GM18507 (cell line): Measurements from ENCODE around the gene FKBP11.
A peak's percentile ranks its signal among the peaks of the same experiment; 100 is the strongest.

Source experiments
- DNase-seq: peaks from one replicate; pipeline ENCODE4 v3.0.0; 2011; ENCODE audit warnings: low read depth; ENCODE audit not compliant: insufficient read length; ENCODE audit errors: extremely low spot score
- FAIRE-seq: peaks from 2 replicates; lab custom pipeline; 2011; peaks lifted over from hg19 to GRCh38; lab: Jason Lieb, UNC

The FKBP11 gene

DNA sequence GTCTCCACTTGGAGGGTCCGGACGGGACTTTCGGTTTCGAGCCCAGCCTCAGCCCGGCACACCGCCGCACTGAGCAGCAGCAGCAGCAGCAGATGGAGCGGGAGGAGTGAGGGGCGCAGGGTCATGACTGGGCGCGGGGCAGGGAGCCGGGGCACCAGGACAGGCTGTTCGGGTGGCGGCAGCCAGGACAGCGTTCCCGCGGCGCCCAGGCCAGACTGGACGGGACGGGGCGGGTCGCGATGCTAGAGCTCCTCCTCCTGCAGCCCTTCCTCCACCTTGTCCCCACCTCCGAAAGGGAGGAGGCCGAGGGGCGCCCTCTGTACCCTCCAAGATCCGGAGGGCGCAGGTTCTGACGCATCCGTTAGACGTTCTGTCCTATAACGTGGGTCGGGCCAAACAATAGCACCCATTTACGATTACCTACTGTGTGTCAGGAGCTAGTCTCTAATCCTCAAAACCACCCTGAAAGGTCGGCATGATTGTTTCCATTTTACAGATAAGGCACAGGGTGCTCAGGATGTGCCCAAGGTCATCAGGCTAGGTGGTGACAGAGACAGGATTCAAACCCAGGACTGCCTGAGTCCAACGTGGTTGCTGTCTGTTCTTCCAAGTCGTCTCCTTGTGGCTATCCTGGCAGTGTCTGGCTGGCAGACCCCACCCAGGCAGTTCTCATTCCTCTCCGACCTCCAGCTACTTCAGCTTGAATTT is at the start of gene FKBP11:
Gene FKBP11, minus strand, starts transcription at position 189 of the 708 bp plus-strand sequence. Its CDS starts 64 bp downstream, at position 125.
- FAIRE-seq, result peak; percentile 73
- DNase-seq, result peak; percentile 65

DNA sequence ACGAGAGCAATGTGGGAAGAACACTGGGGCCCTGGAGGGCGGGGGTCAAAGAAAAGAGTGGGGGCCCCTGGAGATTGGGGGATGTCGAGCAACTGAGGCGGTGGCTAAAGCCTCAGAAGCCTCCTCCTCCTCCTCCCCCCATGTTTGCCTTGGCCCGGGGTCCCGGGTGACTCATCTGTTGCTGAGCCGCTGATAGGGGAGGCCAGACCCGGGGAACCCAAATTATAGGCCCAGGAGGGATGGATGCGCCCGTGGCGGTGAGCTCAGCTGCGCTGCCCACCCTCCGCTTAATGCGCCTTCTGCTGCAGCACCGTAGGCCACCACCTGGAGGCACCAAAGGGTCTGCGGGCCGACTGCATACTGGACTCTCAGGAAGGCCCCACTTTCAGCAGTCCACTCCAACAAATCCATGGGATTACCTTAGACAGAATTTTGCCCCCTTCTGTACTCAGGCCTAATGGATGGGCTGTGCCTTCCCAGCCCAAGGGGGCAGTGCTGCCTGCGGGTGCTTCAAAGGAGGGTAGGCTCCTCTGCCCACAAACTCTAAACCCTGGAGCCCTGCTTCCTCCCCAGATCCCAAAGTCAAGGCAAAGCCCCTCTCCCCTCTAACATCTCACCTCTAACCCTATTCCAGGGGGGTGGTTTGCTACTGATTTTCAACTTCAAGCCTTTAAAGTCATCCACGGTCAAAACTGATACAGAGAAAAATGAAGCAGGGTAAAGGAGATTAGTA is 48.8 kb upstream of the FKBP11 start:
- DNase-seq (no peak), FAIRE-seq (peak; percentile 5)

DNA sequence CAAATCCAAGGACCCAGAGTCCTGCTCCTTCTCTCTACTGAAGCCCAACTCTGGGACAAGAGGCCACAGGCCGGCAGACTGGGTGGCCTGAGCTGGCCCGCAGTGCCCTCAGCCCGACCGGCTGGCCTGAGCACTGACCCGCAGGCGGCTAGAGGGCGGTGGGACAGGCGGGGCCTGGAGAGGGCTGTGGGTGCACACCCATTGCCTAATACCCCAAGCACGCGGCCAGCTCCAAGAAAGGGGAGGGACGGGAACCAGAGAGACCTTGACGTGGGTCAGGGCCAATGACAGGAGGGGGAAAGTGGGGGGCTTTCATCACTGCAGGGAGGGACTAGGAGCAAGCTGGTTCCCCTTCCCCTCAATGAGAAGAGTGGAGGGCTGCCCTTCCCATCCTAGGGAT is 48.2 kb upstream of the FKBP11 start:
- DNase-seq, result no peak
- no peak for FAIRE-seq

DNA sequence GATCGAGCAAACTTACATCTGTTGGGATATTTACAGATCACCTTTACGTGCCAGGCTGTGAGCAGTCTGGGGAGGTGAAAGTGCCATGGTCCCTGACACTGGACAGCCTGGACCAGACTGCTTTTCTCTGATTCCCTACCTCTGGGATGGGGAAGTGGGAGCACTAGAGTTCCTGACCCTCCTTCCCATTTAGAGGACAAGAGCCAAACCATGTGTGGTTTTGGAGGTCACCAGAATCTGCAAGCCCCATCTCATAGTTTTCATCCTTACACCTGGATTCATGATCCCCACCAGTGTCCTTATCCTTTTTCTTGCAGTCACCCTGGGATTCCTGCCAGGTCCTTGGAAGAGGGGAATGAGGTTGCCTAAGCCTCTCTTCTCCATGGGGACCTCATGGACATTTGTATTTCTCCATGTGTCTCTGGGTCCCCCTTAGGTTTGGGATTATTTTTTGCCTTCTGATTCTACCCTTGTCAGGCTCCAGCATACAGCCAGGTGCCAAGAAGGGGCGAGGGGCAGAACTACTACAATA is 47.7 kb upstream of the FKBP11 start:
- DNase-seq (no peak), FAIRE-seq (no peak)

DNA sequence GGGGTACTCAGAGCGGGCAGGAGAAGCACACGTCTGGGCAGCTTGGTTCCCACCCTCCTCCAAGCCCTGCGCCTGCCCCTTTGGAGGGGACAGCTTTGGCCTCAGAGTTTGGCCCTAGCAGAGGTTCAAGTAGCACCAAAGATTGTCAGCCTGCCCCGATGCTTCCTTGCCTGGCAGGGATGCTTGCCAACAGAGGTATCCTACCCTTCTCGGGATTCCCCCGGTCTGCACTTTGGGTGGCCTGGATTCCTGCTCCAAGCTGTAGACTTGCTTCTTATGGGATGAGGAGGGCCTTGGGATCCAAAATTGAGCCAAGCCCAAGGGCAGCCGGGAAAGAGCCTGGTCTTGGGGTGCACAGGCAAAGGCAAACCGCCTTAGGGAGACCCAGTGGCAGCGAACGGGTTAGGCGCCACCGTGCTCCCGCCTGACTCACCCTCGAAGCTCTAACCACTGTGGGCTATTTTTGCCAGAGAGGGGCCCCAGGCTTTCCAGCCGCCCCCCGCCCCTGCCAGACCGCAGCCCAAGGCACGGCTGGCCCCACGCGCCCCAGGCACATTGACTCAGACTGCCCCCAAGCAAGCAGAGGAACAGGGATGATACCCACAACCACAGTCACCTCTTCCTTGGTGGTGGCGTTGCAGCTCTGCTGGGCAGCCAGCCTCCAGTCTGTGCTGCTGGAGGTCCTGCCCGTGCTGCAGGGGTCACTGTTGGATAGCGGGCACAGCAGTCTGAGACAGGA is 47.1 kb upstream of the FKBP11 start:
- FAIRE-seq, result no peak
- no peak for DNase-seq

DNA sequence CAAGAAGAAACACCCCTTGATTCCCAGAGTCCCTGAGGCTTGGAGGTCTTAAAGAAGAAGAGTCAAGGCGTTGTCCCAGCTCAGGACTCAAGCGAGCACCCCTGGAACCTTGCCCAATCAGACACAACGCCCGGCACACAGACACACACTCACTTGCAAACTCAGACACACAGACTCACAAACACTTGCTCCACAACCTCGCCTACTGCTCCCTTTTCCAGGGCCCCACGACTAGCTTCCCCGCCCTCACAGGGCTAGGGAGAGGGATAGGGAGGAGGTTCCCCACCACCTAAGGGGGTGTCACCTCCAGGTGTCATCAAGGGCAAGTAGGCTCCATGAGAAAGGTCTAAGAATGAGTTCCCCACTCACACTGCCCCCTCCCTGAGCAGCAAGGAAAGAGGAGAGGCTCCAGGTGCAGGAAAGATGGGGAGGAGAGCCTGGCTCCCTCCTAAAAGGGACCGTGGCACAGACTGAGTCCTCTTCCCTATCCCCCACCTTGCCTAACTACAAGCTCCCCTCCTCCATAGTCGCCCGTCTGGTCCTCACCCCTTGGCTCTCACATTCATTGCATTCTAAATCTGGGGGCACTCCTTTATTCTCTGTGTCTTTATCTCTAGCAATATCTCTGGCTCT is 45.5 kb upstream of the FKBP11 start:
- DNase-seq (no peak), FAIRE-seq (no peak)

DNA sequence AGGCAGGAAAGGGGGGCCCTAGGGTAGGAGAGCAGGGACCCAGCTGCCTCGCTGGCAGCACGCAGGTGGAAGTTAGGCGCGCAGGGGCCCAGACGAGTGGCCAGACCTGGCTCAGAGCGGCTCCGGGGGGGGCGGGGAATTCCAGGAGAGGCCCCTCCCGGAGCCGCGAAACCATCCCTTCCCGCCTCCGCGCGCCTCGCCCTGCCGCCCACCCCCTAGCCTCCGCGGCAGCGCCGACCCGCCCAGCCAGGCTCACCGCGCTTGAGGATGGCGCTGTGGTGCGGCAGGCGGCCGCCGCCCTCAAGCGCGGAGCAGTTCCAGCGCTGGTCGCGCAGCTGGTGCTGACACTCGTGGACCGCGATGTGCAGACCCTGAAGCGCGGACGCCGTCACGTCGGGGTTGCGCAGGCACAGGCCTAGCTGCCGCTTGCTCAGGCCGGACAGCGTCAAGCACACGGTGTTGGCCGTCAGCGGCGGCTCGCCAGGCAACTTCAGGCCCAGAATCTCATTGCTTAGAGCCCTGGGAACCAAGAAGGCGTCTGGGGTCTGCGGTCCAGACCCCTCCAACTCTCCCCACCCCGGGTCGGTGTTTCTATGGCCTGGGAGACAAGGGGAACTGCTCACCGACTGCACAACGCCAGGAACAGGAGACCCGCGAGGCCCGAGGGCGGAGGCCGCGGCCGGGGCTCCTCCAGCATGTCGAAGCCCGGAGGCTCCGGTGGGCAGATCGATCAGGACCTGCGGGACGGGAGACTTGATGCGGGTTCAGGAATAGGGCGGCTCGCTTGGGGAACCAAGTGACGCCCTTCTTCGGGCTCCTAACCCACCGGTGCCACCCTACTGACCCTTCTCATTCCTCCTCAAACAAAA is 44.8 kb upstream of the FKBP11 start:
- DNase-seq (no peak), FAIRE-seq (no peak)

DNA sequence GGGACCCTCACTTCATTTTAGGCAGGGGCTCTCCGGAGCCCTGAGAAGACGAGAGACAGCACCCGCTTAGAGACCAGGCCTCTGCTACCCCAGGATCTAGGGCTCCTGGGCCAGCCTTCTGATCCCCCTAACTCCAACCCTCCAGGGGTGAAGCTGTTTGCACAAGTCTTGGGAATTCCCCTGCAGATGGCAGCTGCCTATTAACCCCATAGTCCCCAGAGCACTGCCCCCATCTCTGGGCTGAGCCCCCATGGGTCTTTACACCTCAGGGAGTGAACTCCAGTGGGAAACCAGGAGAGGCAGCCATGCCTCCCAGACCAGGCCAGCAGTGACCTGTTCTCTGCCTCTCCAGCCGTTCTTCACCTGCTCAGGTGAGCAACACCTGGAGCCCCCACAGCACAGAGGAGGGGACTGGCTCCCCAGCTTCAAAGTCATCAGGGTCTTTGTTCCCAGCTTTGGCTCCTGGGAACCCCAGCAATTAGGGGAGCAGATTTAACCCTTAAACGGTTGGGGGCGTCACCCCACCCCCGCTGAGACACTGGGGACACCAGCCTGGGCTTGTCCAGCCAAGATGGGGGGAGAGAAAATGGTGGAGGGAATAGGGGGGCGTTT is 44.0 kb upstream of the FKBP11 start:
- FAIRE-seq, result no peak

DNA sequence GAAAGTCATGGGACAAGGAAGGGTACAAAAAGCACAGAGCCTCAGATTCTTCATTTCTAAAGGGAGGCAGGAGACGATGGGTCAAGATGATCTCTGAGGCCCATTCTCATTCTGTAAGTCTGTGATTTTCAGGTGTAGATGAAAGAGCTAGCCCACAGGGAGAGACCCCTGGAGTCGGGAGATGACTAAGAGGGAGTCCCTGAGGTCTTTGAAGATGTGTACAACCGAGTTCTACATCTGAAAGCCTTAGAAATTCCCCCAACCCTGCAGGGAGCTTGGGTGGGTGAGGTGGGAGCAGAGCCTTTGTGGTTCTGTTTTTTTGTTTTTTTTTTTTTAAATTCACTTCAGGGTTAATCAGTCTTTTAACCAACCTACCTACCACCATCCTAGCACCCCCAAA is 43.2 kb upstream of the FKBP11 start:
- no peak for DNase-seq
- no peak for FAIRE-seq

More for the DNA sequence above, 44.0 kb upstream of the FKBP11 start:
- no peak for DNase-seq

DNA sequence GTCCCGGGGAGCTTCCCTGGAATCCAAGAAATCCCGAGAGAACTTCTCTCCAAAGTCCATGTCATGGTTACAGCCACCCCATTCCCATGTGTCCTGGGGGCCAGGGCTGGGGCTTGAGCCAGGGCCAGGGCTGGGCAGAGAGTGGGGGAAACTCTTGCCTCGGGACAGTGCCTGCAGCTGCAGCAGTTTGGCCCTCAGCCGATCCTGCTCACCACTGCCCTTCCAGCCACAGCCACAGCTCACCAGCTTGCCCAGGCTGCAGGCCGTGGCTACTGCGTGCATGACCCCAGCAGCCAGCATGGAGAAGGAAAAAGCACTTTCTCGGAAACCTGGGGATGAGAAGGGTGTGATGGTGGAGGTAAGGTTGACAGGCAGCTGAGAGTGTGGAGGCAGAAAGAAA is 42.7 kb upstream of the FKBP11 start:
- FAIRE-seq, result no peak
- no peak for DNase-seq

DNA sequence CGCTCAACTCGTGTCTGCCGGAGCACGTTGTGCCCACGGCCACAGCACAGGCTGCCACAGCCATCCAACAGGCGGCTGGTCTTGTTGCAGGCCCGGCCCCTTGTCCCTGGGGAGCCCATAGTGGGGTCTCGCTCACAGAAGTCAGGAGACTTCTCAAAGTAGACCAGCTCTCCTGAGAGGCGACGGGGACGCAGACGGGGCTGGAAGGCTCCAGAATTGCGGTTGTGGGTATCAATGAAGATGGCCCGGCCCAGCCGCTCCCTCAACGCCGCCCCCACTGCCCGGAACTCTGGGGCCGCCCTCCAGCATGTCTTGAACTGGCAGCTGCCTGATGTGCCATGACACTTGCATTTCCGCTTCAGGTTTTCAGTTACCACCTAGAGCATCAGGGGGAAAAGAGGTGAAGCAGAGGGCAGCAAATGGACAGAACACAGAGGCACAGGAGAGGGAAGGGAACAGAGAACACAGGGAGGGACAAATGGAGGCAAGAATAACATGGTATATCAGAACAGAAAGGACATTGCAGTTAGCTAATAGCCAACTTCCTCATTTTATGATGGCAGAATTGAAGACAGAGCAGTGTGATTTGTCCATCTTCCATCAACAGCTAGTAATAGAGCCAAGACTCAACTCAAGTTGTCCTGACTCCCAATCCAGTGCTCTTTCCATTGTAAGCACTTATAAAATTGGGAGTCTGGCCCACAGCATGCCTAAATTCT is 41.0 kb upstream of the FKBP11 start:
- FAIRE-seq (peak; percentile 41), DNase-seq (no peak)

DNA sequence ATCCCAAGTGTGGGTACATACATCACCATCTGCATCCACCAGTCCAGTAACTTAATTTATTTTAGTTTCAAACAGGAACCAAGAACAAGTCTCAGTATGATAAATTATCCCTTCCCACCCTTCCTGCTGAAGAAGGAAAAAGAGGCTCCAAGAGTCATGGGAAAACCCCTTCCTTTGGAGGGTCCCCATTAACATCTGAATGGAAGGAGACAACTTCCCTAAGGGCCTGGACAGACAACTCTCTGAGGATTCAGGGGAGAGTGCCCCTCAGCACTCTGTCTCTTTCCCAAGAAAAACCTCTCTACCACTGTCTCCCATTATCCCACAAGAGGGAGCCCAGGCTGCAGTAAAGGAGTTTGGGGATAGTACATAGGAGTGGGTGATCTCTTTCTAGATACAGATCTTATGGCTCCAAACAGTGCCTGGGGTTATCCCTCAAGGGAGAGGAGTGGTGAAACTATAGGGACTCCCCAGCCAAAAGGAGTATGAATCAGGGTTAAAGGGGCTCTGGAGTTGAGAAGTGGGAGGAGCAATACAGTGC is 40.1 kb upstream of the FKBP11 start:
- FAIRE-seq (no peak), DNase-seq (no peak)

DNA sequence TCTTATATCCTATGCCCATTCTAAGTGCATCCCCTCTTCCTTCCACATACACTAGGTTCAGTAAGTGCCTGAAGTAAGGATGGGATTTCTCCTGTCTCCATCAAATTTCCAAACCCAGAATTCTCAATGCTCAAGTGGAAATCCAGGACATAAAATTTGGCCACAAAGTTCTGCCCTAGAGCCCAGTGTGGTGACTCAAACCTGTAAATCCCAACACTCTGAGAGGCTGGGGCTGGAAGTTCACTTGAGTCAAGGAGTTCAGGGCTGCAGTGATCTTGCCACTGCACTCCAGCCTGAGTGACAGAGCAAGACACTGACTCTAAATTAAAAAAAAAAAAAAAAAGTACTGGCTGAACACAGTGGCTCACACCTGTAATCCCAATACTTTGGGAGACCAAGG is 36.5 kb upstream of the FKBP11 start:
- no peak for DNase-seq
- FAIRE-seq, result no peak

DNA sequence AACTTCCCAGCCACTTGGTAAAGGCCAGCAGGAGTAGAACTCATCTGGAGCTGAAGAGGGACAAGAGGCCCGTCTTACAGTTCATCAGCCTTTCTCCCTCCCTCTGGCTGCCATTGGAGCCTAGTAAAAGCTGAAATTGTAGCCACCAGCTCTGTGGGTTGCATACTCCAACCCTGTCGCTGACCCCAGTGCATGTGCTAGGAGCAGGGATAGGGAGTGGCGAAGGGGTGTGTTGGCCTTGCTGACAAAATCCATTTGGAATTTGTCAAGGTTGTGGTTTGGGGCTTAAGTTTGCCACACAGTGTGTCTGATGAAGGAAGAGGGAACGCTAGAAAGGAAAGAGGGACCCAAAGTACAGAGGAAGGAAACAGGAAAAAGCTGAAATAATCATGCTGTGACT is 36.0 kb upstream of the FKBP11 start:
- no peak for FAIRE-seq
- no peak for DNase-seq

DNA sequence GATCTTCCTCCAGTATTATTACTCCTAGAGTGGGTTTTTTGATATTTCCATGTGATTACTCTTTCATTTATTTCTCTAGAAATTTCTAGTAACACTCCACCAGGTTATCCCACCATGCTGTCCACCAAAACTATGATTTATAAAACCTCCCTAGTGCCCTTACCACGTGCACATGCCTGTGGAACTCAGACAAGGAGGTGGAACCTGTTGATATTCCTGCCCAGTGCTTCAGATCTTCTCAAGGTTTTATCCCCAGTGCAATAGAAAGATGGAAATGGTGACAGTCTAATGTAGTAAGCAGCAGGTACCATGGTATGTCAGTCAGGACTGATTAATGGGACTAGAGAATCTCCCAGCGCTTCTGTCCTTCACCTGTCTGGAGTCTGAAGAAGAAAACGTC is 35.5 kb upstream of the FKBP11 start:
- FAIRE-seq (no peak), DNase-seq (no peak)

DNA sequence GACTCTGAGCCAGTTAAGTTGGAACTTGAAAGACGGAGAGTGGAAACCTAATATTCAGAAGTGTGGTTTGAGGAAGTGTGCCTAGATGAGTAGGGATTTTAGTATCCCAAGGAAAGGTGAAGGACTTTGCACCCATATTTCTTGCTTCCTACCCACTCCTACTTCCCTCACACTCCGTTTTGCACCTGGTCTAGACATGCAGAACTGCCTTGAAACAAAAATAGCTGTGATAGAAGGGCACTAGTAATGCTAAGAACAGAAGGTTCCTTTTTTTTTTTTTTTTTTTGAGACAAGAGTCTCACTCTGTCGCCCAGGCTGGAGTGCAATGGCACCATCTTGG is 32.7 kb upstream of the FKBP11 start:
- FAIRE-seq (no peak), DNase-seq (no peak)

DNA sequence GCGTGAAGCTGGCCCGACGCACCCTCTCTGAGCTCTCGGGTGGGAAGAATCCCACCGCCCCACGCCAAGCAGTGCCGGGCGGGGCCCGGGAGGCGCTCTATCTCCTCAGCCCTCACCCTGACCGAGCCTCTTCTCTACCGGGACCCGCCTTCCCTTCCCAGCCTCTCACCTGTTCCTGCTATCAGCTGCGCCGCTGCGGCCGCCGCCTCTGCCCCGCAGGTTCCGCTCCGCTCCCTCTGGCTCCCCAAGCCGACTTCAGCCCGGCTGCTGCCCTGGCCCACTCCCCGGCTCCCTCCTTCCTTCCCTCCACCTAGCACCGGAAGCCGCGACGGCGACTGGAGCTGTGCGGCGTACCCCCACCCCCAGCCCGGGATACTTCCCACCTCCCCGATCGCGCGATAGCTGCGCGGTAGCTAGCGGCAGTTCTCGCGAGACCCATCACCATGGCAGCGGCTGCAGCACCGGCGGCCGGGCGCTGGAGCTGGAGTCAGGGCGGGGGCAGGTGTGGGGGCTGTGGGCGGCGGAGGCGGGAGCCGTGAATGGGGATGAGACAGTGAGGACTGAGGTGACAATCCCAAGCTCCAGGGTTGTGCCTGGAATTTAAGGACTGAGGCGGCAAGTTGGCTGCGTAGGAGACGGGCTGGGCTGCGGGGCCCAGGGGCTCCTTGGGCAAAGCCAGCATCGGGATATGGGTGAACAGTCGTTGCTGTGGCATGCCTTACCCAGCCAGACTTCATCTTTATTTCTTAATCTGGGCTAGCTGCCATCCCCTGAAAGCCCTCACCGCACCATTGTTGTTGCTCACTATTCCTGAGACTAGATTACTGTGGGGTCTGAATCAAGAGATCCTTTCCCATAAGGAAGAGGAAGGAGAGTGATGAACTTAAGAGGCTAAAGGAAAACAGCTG is 32.1 kb upstream of the FKBP11 start, which contains the start of gene ARF3:
Gene ARF3, minus strand, starts transcription at position 347 of the 908 bp plus-strand sequence. CDS start 16,392 bp downstream, outside the sequence.
- DNase-seq, result peak; percentile 96

More for the DNA sequence above, 32.1 kb upstream of the FKBP11 start, which contains the start of gene ARF3:
- peak; percentile 79 for FAIRE-seq
